GM21447 (cell line): ENCODE measurements around the gene PLEK.
"Not testable (repeated sequence)": the region's sequence is repeated elsewhere in the genome, so short reads cannot be mapped to it uniquely, and the experiment has no call there.

Experiments used
- ATAC-seq: cut with Tn5 transposase; IDR thresholded peaks from one replicate; pipeline ENCODE4 v1.9.1; 2021; ENCODE audit not compliant: unreplicated experiment

The PLEK gene

DNA sequence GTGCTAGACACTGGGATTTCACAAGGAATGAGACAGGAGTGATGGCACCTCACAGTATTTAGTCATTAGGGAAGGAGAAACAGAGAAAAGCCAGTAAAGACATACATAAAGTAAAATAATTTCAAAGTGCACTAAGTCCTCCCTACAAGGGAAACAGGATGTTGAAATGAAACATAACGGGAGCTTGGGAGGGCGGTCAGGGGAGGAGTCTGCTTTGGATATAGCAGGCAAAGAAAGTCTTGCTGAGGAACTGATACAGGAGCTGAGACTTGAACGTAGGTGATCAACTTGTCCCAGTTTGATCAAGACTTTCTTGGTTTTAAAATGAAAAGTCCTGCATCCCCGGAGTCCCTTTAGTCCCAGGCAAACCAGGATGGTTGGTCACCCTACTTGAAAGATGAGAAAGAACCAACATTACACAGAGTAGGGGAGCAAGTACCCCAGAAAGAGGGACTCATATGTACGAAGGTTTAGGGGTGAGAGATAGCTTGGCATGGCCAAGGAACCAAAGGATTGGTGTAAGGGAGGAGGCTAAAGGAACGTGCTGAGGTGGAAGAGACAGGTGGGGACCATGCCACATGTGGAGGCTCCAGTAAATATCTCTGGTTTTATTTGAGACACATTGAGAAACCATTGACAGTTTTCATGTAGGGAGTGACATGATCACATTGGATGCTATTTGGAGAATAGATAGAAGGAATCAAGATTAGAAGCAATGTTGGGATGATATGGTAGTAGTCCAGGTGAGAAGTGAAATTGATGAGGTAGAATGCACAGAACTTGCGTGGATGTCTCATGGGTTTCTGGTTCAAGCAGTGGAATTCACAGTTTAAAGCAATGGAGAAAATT lies 73.6 kb downstream of the PLEK start:
- ATAC-seq = no peak

DNA sequence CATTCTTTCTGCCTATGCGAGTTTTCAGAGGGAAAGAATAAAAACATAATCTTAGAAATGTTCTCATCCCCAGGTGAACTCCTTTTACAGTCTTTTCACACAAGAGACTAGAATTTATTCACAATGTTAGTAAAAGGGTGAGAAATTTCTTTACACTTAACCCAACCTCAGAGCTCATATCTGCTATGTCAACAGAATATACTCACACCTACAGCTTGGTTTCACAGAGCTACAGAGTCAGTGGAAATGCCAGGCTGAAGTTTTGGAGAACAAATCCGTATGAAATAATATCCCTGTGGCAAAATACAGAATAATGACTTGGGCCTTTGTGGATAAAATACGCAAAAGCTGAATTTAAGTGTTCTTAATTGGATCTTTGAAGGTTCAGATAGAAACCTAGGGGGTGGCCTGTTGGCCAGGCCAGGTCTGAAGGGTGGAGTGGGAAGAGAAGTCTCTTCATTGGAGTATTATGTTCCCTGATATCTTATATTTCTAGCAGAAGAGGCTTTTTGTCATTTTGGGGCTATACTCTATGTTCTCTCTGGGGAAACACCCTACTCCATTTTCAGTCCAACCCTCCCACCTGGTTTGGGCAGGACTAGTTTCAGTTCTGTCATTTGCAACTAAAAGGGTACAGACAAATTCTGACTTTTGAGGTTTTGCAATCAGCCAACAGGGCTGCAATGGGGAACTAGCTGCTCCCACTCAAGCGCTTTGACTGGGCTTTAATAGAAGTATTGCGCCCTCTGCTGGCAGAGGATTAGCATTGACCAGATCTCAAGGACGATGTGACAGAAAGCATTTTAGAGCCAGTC lies 76.3 kb downstream of the PLEK start:
- peak; percentile 97 for ATAC-seq

- no peak for ATAC-seq
These were observed 76.9 kb downstream of the PLEK start for GRCh38 chr2:68441994-68442322.

- ATAC-seq = not testable (repeated sequence)
These were observed 81.3 kb downstream of the PLEK start for GRCh38 chr2:68446425-68446824.
